ENCODE results near the gene AFDN.

GRCh38 chr6:167941822-167942221 is 115.1 kb downstream of the AFDN start:
- TF ChIP-seq CTCF (conservative IDR thresholded peaks at IDR 0.05; ENCODE audit: low read length): no peak
- TF ChIP-seq EZH2phosphoT487 (IDR thresholded peaks at IDR 0.05; ENCODE audit: borderline replicate concordance): no peak
